Activated naive CD8-positive, alpha-beta T cell treated with anti-CD3 and anti-CD28 coated beads, Interleukin-2, amount 50 U/mL, for 16 hours (primary cell): Measurements from ENCODE around the gene TRIM71.

Source experiments
- DNase-seq: peaks from one replicate; pipeline ENCODE4 v3.0.0-alpha.2; 2020; ENCODE audit warnings: low read depth, low spot score

Gene TRIM71

GRCh38 chr3:32865383-32865782 lies 47.6 kb downstream of the TRIM71 start:
- no peak for DNase-seq

- no peak for DNase-seq
Observed at GRCh38 chr3:32866533-32866932, 48.7 kb downstream of the TRIM71 start.

GRCh38 chr3:32867954-32868353 lies 50.2 kb downstream of the TRIM71 start:
- no peak for DNase-seq

GRCh38 chr3:32868719-32869512 lies 51.1 kb downstream of the TRIM71 start:
- no peak for DNase-seq

- no peak for DNase-seq
Observed at GRCh38 chr3:32869513-32870047, 51.8 kb downstream of the TRIM71 start.

- no peak for DNase-seq
Observed at GRCh38 chr3:32870373-32871095, 52.7 kb downstream of the TRIM71 start.

- DNase-seq: no peak
Observed at GRCh38 chr3:32871273-32871672, 53.5 kb downstream of the TRIM71 start.

GRCh38 chr3:32872487-32873382 lies 54.9 kb downstream of the TRIM71 start:
- DNase-seq: no peak

- no peak for DNase-seq
Observed at GRCh38 chr3:32873531-32874130, 55.8 kb downstream of the TRIM71 start.

GRCh38 chr3:32876920-32877319 lies 59.1 kb downstream of the TRIM71 start:
- DNase-seq: no peak

- no peak for DNase-seq
Observed at GRCh38 chr3:32877598-32877997, 59.8 kb downstream of the TRIM71 start.

- no peak for DNase-seq
Observed at GRCh38 chr3:32880225-32880624, 62.4 kb downstream of the TRIM71 start.

- DNase-seq: no peak
Observed at GRCh38 chr3:32881624-32882023, 63.8 kb downstream of the TRIM71 start.

GRCh38 chr3:32882189-32882588 lies 64.4 kb downstream of the TRIM71 start:
- DNase-seq: no peak

GRCh38 chr3:32882603-32883025 lies 64.8 kb downstream of the TRIM71 start:
- no peak for DNase-seq

GRCh38 chr3:32883817-32884216 lies 66.0 kb downstream of the TRIM71 start:
- DNase-seq: no peak

GRCh38 chr3:32884591-32884990 lies 66.8 kb downstream of the TRIM71 start:
- DNase-seq: no peak

- DNase-seq: no peak
Observed at GRCh38 chr3:32885283-32885901, 67.6 kb downstream of the TRIM71 start.

- DNase-seq: no peak
Observed at GRCh38 chr3:32886296-32886695, 68.5 kb downstream of the TRIM71 start.

- DNase-seq: no peak
Observed at GRCh38 chr3:32886911-32887310, 69.1 kb downstream of the TRIM71 start.

GRCh38 chr3:32888739-32889138 lies 70.9 kb downstream of the TRIM71 start:
- DNase-seq: no peak
